ENCODE measurements around the gene KIF6.
"Not testable (repeated sequence)": the region's sequence is repeated elsewhere in the genome, so short reads cannot be mapped to it uniquely, and the experiment has no call there.

The KIF6 gene

DNA sequence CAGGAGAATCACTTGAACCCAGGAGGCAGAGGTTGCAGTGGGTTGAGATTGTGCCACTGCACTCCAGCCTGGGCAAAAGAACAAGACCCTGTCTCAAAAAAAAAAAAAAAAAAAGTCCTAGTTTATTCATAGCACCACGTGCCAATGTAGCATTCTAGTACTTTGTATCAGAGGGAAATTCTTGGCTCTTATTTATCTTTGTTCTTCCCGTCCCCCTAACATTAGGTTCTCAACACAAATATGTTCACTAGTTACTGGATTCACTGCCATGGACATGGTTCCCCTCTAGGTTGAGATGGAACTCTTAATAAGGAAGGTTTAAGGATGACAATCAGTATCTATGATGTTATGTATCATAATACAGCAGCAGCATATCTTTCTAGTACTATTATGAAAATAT is 178.5 kb downstream of the KIF6 start:
- DNase-seq = no peak

DNA sequence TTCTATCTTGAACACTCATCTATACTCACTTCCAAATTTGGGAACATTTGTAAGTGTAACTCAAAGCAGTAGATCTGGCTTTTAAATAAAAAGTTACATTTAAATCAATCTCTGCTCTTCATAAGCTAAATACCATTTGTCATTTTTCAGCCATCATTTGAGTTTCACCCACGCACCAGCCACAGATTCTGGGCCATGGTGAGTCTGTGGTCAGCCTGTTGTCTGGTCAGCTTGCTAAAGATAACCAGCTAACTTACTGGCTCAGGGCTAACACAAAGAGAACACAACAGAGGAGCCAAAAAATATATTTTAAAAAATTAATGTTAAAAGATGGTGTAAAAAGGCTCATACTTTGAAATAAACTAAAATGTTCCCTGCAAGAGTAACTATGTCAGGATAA is 181.3 kb downstream of the KIF6 start:
- no peak for DNase-seq

DNA sequence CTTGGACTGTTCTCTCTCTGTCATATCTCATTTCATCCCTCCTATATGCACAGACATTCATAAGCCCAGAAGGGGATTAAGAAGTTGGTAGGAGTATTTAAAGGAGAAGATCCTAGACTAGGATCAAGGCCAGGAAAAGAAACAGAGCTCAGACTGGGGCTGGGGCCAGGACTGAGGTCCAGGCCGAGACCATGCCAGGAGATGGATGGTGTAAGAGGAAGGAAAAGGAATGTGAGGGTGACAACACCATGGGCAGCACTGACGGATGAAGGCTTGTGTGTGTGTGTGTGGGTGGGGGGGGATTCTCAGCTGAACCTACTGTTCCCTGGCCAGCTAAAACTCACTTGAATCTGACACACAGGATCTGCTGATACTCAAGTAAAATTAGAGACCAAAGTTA is 182.1 kb downstream of the KIF6 start:
- peak; percentile 41 for DNase-seq

DNA sequence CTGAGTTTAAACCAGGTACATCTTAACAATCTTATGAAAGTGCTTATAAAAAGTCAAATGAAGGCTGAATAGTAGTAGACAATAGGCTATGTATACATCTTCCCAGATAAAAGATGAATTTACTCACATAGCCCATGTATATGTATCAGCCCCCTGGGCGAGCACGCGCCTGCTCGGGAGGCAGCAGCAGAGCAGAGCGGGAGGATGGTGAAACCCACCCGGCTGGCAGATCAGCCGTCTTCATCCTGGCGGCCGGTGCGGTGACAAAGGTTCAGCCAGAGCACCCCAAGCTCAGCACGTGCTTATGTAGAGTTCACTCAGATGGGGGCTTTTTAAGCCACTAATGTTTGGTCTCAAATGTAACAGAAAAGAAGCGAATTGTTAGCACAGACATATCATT is 184.8 kb downstream of the KIF6 start:
- DNase-seq = no peak

GRCh38 chr6:39530201-39530759 is 194.9 kb downstream of the KIF6 start:
- DNase-seq = peak; percentile 64

DNA sequence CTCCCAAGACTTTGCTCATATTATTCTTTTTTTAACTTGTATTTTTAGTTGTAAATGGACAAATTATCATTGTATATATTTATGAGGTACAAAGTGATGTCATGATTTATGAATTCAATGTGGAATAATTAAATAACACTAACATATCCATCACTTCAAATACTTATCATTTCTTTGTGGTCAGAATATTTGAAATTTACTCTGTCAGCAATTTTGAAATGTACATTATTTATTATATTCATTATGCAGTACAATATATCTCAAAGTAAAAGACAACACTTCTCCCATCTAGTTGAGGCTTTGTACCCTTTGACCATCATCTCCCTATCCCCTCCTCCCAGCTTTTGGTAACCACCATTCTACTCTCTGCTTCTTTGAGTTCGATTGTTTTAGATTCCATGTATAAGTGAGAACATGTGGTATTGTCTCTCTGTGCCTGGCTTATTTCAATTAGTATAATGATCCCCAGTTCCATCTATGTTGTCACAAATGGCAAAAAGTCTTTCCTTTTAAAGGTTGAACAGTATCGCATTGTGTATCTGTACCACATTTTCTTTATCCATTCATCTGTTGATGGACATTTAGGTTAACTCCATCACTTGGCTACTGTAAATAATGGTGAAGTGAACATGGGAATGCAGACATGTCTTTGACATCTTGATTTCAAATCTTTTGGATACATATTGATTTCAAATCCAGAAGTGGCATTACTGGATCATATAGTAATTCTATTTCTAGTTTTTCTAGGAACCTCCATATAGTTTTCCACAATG is 197.2 kb downstream of the KIF6 start:
- DNase-seq = peak; percentile 41

DNA sequence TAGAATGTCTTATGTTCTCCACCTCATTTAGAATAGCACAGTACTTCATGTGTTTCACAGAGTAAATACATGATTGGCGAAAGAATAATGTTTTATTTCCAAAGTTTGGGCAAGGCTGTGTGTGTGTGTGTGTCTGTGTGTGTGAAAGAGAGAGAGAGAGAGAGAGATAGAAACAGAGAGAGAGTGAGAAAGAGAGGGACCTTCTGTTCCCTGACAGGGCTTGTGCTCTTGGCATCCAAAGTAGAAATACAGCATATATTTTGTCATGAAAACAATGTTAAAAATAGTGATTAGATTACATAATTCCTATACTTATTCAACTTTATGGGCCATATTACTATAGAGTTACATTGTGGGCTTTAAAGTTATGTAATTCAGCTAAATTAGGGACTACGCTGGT is 201.2 kb downstream of the KIF6 start:
- DNase-seq = no peak

- DNase-seq = no peak
These were observed 203.2 kb downstream of the KIF6 start for GRCh38 chr6:39521958-39522357.

DNA sequence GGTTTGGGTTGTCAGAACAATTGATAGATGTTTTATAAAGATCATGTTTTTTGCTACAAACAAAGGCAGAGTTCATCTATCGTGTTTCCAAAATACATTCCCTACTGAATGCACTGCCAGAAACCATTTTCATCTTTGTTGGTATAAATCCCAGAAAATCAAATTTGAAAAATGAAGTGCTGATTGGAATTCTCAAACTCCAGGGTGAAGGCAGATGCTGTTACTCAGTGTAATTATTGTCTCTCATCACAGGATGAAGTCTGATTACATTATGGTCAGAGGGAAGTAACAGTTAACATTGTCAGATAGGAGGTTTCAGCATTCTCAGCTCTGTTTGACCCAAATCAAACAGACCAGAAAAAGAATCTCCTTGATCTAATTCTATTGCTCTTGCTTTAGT is 204.3 kb downstream of the KIF6 start:
- DNase-seq = peak; percentile 13

- DNase-seq = no peak
These were observed 204.8 kb downstream of the KIF6 start for GRCh38 chr6:39520411-39520810.

DNA sequence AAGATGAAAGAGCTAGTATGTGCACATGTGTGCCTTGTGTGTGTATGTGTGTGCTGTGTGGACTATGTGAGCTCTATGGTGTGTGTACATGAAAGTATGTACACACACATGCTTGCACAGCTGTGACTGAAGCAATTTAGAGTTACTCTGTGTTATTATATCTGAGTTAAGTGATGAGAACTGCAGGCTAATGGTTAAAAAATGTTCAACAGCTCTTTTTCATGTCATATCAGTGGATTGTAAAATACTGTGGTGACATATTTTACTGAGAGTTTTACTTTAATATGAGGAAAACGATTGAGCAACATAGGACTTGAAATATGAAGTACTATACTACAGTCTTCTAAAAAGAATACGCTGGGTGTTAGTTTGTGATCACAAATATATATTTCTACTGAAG is 207.0 kb downstream of the KIF6 start:
- peak; percentile 74 for DNase-seq

DNA sequence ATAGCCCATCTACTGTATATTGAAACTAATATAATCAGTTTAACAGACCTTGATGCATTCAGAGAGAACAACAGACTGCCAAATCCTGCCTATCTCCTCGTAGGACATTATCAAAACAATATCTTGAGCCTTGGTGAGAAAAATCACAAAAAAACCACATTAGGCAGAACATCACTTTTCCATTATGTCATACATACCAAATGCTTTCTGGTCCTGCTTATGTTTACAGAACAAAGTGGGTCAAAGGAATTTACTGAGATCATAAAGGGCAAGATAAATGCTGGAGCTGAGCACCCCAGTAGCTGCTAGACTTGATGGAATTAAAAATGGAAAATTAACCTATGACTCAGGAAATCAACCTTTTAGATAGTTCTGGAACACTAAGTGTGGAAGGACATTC is 207.5 kb downstream of the KIF6 start:
- peak; percentile 87 for DNase-seq

DNA sequence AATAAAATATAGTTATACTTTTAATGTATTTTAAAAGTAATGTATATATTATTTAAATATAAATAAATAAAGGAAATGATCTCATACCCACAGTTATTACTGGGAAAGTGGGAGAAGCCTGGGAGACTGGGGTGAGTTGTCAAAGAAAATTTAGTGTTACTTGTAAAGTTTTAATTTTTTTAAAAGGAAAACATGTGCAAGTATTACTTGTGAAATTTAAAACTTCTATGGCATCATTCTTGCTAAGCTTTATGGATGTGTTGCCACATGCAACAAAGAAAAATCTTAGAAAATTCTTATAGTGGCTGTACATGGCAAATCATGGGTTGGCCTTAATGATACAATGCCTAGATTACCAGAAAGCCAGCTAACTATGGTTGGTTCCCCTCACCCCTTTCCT is 208.7 kb downstream of the KIF6 start:
- DNase-seq = peak; percentile 78

DNA sequence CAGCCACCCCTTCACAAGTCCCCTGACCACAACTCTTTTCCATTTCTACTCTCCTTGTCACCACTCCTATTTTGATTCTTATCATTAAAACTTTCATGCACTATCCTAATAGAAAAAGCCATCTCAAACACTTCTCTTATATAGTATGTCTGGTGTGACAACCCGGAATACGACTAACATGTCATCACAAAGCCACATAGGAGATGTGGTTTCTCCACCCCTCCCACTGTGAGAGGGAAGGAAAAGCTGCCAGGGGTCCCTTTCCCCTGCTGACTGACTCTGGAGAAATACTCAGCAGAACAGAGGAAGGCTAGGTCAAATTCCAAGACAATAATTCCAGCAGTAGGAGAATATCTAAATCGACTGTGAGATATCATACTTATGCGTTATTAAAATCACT is 209.7 kb downstream of the KIF6 start:
- DNase-seq = peak; percentile 52

- peak; percentile 53 for DNase-seq
These were observed 210.2 kb downstream of the KIF6 start for GRCh38 chr6:39515006-39515405.

- DNase-seq = not testable (repeated sequence)
These were observed 215.4 kb downstream of the KIF6 start for GRCh38 chr6:39509831-39510230.

GRCh38 chr6:39508515-39508914 is 216.7 kb downstream of the KIF6 start:
- no peak for DNase-seq

- DNase-seq = no peak
These were observed 217.7 kb downstream of the KIF6 start for GRCh38 chr6:39507331-39507998.

GRCh38 chr6:39502362-39502955 is 222.7 kb downstream of the KIF6 start:
- DNase-seq = not testable (repeated sequence)

DNA sequence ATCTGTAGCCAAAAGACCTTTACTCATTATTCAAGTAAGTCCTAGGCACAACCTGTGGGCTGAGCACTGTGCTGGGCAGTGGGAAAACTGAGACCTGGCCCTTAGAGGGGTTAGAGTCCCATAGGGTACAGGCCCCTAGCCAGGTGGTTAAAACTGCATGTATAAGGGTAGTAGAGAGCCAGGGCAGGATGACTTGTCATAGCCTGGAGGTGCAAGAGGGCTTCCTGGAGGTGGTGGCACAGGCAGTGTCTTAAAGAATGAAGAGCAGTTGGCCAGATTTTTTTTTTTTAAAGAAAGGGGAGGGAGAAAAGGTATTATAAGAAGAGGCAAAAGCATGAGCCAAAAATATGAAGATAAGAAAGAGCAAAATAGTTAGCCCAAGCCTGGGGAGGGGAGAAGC is 226.2 kb downstream of the KIF6 start:
- DNase-seq = no peak

- no peak for DNase-seq
These were observed 227.1 kb downstream of the KIF6 start for GRCh38 chr6:39498096-39498495.

DNA sequence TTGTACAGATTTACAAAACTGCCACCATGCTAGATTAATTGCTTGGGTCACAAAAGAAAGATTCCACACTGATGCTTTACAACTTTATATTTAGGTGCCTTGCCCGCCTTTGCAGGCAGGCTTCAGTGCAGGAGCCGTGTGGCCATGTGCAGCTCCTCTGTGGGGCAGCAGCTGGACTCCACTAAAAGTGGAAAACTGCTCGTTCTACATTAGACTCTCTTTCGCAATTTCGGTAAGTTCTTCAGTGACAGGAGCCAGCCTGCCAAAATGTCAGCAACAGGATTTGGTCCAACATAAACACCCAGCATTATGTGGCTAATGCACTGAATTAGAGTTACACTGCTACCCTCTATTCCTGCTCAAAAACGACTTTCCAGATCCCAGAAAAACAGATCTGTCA is 228.3 kb downstream of the KIF6 start:
- DNase-seq = peak; percentile 84

- DNase-seq = no peak
These were observed 228.8 kb downstream of the KIF6 start for GRCh38 chr6:39496456-39496855.

DNA sequence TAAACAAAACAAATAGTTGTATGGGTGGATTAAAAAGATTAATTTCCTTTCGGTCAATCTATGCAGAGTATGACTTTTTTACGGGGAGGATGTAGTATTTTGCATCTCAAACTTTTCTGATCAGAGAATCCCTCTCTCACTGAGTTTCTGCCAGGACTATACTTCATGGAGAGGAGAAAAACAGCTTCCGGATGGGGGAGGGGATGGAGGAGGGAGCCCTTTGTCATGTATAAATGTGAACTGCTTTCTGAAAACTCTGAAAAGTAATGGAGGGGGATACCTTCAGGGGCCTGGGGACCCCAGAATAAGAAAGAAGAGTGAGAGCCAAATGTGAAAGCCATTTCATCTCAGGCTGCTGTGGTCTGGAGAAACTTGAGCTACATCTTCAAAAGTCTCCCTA is 229.6 kb downstream of the KIF6 start:
- DNase-seq = no peak
